Measurements from ENCODE around the gene ALKBH7.
"Not testable (repeated sequence)": the region's sequence is repeated elsewhere in the genome, so short reads cannot be mapped to it uniquely, and the experiment has no call there.

ALKBH7 gene

GRCh38 chr19:6384381-6384780 lies 11.8 kb downstream of the ALKBH7 start:
- H3K4me3 ChIP-seq (ENCODE audit: low read depth in 1 of 2, low read length in 2 of 2) = no peak overlapping the region
- H3K36me3 ChIP-seq (ENCODE audit: control insufficient read depth in 1 of 2, insufficient read depth in 2 of 2, low read length in 2 of 2) = peaks cover 42 to 87% of the 10 kb centered on the region in 2 donors
- no peaks in the 10 kb centered on the region for H3K4me1 ChIP-seq (ENCODE audit: control insufficient read depth in 1 of 2, insufficient read depth in 2 of 2, low read length in 2 of 2)
- no peaks in the 10 kb centered on the region for H3K27me3 ChIP-seq (ENCODE audit: low read depth, low read length)
- peaks cover 0 to 8% of the 10 kb centered on the region in 2 donors for H3K9me3 ChIP-seq (ENCODE audit: control insufficient read depth in 1 of 2, low read length in 2 of 2)
- no peak overlapping the region for H3K27ac ChIP-seq (ENCODE audit: low read length)

- no peaks in the 10 kb centered on the region for H3K27me3 ChIP-seq (ENCODE audit: low read depth, low read length)
- H3K27ac ChIP-seq (ENCODE audit: low read length) = no peak overlapping the region
- peaks cover 7 to 8% of the 10 kb centered on the region in 2 donors for H3K4me1 ChIP-seq (ENCODE audit: control insufficient read depth in 1 of 2, insufficient read depth in 2 of 2, low read length in 2 of 2)
- H3K4me3 ChIP-seq (ENCODE audit: low read depth in 1 of 2, low read length in 2 of 2) = no peak overlapping the region
- no peaks in the 10 kb centered on the region for H3K9me3 ChIP-seq (ENCODE audit: control insufficient read depth in 1 of 2, low read length in 2 of 2)
- peaks cover 24 to 70% of the 10 kb centered on the region in 2 donors for H3K36me3 ChIP-seq (ENCODE audit: control insufficient read depth in 1 of 2, insufficient read depth in 2 of 2, low read length in 2 of 2)
These were observed 14.8 kb downstream of the ALKBH7 start for GRCh38 chr19:6387372-6387771.

- Histone ChIP-seq H3K9me3 (ENCODE audit: control insufficient read depth in 1 of 2, low read length in 2 of 2) (no peaks in the 10 kb centered on the region), H3K4me1 (ENCODE audit: control insufficient read depth in 1 of 2, insufficient read depth in 2 of 2, low read length in 2 of 2) (peaks cover 9 to 11% of the 10 kb centered on the region in 2 donors), H3K27ac (ENCODE audit: low read length) (peak overlapping the region; percentile 95), H3K36me3 (ENCODE audit: control insufficient read depth in 1 of 2, insufficient read depth in 2 of 2, low read length in 2 of 2) (peaks cover 6 to 36% of the 10 kb centered on the region in 2 donors), H3K27me3 (ENCODE audit: low read depth, low read length) (no peaks in the 10 kb centered on the region), H3K4me3 (ENCODE audit: low read depth in 1 of 2, low read length in 2 of 2) (peak overlapping the region; percentile 93 to 99)
These were observed 19.9 kb downstream of the ALKBH7 start for GRCh38 chr19:6392221-6393073.

GRCh38 chr19:6393074-6393982 lies 20.7 kb downstream of the ALKBH7 start, which contains the start of gene GTF2F1:
TSS of gene GTF2F1 (minus strand) at chr19:6393164. CDS start at chr19:6392995, 169 bp downstream.
- peaks cover 9 to 11% of the 10 kb centered on the region in 2 donors for H3K4me1 ChIP-seq (ENCODE audit: control insufficient read depth in 1 of 2, insufficient read depth in 2 of 2, low read length in 2 of 2)
- no peaks in the 10 kb centered on the region for H3K9me3 ChIP-seq (ENCODE audit: control insufficient read depth in 1 of 2, low read length in 2 of 2)
- peak within 1 kb of the TSS; percentile 93 to 99 for H3K4me3 ChIP-seq (ENCODE audit: low read depth in 1 of 2, low read length in 2 of 2)

DNA sequence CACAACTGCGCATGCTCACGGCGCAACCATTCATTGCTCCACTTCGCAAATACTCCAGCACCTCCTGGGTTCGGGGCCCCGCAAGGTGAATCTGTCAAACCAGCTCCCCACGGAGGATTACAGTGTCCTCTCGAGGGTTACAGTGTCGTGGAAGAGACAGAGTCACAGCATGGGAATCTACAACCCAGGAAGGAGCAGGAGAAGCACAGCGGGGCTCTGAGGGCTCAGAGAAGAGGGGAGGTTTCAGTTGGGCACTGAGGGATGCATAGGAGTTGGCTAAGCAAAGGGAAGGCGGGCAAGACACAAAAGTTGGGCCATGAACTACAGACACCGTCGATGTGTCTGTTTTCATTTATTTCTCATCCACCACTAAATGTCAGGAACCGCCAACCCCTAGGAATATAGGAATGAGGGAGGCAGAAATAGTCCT lies 21.4 kb downstream of the ALKBH7 start:
- Histone ChIP-seq H3K27me3 (ENCODE audit: low read depth, low read length) (no peaks in the 10 kb centered on the region), H3K9me3 (ENCODE audit: control insufficient read depth in 1 of 2, low read length in 2 of 2) (no peaks in the 10 kb centered on the region), H3K4me3 (ENCODE audit: low read depth in 1 of 2, low read length in 2 of 2) (peak overlapping the region; percentile 93 to 99), H3K36me3 (ENCODE audit: control insufficient read depth in 1 of 2, insufficient read depth in 2 of 2, low read length in 2 of 2) (peaks cover 0 to 21% of the 10 kb centered on the region in 2 donors), H3K4me1 (ENCODE audit: control insufficient read depth in 1 of 2, insufficient read depth in 2 of 2, low read length in 2 of 2) (peaks cover 9 to 11% of the 10 kb centered on the region in 2 donors), H3K27ac (ENCODE audit: low read length) (peak overlapping the region; percentile 95)

More at GRCh38 chr19:6393074-6393982, 20.7 kb downstream of the ALKBH7 start, which contains the start of gene GTF2F1:
- Histone ChIP-seq H3K36me3 (ENCODE audit: control insufficient read depth in 1 of 2, insufficient read depth in 2 of 2, low read length in 2 of 2) (peaks cover 3 to 27% of the 10 kb centered on the region in 2 donors), H3K27me3 (ENCODE audit: low read depth, low read length) (no peaks in the 10 kb centered on the region), H3K27ac (ENCODE audit: low read length) (peak within 1 kb of the TSS; percentile 95)

DNA sequence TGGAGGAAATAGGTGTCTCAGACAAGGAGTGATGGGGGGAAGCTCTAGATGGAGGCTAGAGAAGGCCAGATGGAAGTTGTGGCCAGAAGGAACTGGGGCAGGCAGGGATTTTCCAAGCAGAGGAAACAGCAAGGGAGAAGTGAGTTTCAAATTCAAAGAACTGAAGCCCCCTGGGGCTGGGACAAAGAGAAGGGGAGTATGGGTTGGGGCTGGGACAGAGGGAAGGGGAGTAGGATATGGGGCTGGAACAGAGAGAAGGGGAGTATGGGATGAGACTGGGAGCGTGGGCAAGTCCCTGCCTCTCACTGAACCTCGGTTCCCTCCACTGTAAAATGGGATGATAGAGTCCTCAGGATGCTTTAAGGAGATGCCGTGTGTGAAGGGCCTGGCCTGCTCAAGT lies 22.2 kb downstream of the ALKBH7 start:
- peaks cover 9 to 11% of the 10 kb centered on the region in 2 donors for H3K4me1 ChIP-seq (ENCODE audit: control insufficient read depth in 1 of 2, insufficient read depth in 2 of 2, low read length in 2 of 2)
- H3K27me3 ChIP-seq (ENCODE audit: low read depth, low read length) = no peaks in the 10 kb centered on the region
- H3K27ac ChIP-seq (ENCODE audit: low read length) = no peak overlapping the region
- no peaks in the 10 kb centered on the region for H3K9me3 ChIP-seq (ENCODE audit: control insufficient read depth in 1 of 2, low read length in 2 of 2)
- no peak overlapping the region for H3K4me3 ChIP-seq (ENCODE audit: low read depth in 1 of 2, low read length in 2 of 2)
- peaks cover 0 to 15% of the 10 kb centered on the region in 2 donors for H3K36me3 ChIP-seq (ENCODE audit: control insufficient read depth in 1 of 2, insufficient read depth in 2 of 2, low read length in 2 of 2)

DNA sequence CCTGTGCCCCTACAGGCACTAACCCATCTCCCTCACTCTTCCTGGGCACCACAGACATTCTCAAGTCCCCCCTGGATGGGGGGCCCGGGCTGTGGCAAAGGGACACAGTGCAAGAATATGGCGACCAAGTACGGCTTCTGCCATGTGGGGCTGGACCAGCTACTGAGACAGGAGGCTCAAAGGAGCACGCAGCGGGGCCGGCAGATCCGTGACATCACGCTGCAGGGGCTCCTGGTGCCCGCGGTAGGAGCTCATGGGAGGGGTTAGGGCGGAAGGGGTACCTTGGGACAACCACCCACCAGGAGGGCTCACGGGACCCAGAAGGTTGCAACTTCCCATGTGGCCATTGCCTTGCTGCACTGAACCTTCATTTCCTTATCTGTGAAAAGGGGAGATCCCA lies 23.7 kb downstream of the ALKBH7 start:
- Histone ChIP-seq H3K4me3 (ENCODE audit: low read depth in 1 of 2, low read length in 2 of 2) (no peak overlapping the region), H3K9me3 (ENCODE audit: control insufficient read depth in 1 of 2, low read length in 2 of 2) (no peaks in the 10 kb centered on the region), H3K36me3 (ENCODE audit: control insufficient read depth in 1 of 2, insufficient read depth in 2 of 2, low read length in 2 of 2) (peaks cover 0 to 7% of the 10 kb centered on the region in 2 donors), H3K4me1 (ENCODE audit: control insufficient read depth in 1 of 2, insufficient read depth in 2 of 2, low read length in 2 of 2) (peaks cover 9 to 11% of the 10 kb centered on the region in 2 donors), H3K27me3 (ENCODE audit: low read depth, low read length) (no peaks in the 10 kb centered on the region), H3K27ac (ENCODE audit: low read length) (no peak overlapping the region)

DNA sequence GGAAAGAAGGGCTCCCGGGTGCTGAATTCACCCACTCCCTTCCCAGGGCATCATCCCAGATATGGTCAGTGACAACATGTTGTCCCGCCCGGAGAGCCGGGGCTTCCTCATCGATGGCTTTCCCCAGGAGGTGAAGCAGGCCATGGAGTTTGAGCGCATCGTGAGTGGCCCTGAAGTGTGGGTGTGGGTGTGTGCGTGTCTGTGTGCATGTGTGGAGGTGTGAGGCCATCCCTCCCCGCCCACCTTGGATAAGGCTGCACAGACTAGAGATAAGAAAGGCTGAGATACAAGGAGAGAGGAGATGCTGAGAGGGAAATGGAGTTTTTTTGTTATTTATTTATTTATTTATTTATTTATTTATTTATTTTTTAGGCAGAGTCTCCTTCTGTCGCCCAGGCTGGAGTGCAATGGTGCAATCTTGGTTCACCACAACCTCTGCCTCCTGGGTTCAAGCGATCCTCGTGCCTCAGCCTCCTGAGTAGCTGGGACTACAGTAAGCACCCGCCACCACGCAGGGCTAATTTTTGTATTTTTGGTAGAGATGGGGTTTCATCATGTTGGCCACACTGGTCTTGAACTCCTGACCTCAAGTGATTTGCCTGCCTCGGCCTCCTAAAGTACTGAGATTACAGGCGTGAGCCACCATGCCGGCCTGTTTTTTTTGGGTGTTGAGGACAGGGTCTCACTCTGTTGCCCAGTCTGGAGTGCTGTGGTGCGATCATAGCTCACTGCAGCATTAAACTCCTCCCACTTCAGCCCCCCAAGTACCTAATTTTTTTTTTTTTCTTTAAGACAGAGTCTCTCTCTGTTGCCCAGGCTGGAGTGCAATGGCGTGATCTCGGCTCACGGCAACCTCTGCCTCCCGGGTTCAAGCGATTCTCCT lies 27.7 kb downstream of the ALKBH7 start:
- H3K9me3 ChIP-seq (ENCODE audit: control insufficient read depth in 1 of 2, low read length in 2 of 2); H3K27ac ChIP-seq (ENCODE audit: low read length): not testable (repeated sequence)

DNA sequence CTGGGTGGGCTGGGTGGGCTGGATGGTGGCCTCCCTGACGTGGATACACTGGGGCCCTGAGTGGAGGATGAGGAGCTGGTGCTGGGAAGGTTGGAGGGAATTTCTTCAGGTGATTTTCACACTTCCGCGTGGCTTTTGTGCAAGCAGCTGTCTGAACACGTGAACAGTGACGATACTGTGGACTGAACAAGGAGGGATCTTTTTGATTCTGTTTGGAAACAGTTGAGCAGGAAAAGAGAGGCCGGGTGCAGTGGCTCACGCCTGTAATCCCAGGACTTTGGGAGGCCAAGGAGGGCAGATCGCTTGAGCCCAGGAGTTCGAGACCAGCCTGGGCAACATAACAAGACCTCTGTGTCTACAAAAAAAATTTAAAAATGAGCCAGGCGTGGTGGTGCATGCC lies 29.5 kb downstream of the ALKBH7 start:
- H3K4me1 ChIP-seq (ENCODE audit: control insufficient read depth in 1 of 2, insufficient read depth in 2 of 2, low read length in 2 of 2) = no peaks in the 10 kb centered on the region
- H3K27me3 ChIP-seq (ENCODE audit: low read depth, low read length) = no peaks in the 10 kb centered on the region
- H3K4me3 ChIP-seq (ENCODE audit: low read depth in 1 of 2, low read length in 2 of 2) = no peak overlapping the region
- no peaks in the 10 kb centered on the region for H3K36me3 ChIP-seq (ENCODE audit: control insufficient read depth in 1 of 2, insufficient read depth in 2 of 2, low read length in 2 of 2)
- H3K27ac ChIP-seq (ENCODE audit: low read length) = no peak overlapping the region
- H3K9me3 ChIP-seq (ENCODE audit: control insufficient read depth in 1 of 2, low read length in 2 of 2) = no peaks in the 10 kb centered on the region

More for the DNA sequence above, 27.7 kb downstream of the ALKBH7 start:
- not testable (repeated sequence) for H3K4me1 ChIP-seq (ENCODE audit: control insufficient read depth in 1 of 2, insufficient read depth in 2 of 2, low read length in 2 of 2); H3K4me3 ChIP-seq (ENCODE audit: low read depth in 1 of 2, low read length in 2 of 2); H3K27me3 ChIP-seq (ENCODE audit: low read depth, low read length); H3K36me3 ChIP-seq (ENCODE audit: control insufficient read depth in 1 of 2, insufficient read depth in 2 of 2, low read length in 2 of 2)

- Histone ChIP-seq H3K9me3 (ENCODE audit: control insufficient read depth in 1 of 2, low read length in 2 of 2) (no peaks in the 10 kb centered on the region), H3K27ac (ENCODE audit: low read length) (peak overlapping the region; percentile 39), H3K27me3 (ENCODE audit: low read depth, low read length) (no peaks in the 10 kb centered on the region), H3K4me3 (ENCODE audit: low read depth in 1 of 2, low read length in 2 of 2) (no peak overlapping the region), H3K4me1 (ENCODE audit: control insufficient read depth in 1 of 2, insufficient read depth in 2 of 2, low read length in 2 of 2) (no peaks in the 10 kb centered on the region), H3K36me3 (ENCODE audit: control insufficient read depth in 1 of 2, insufficient read depth in 2 of 2, low read length in 2 of 2) (no peaks in the 10 kb centered on the region)
These were observed 30.4 kb downstream of the ALKBH7 start for GRCh38 chr19:6402837-6403608.
